LNCAP (cell line): ENCODE results near the gene PPARGC1A.

Source experiments
- TF ChIP-seq, protein P1 (sequence below): fragments of 450-650 bp; IDR thresholded peaks from 2 replicates; pipeline ENCODE4 v1.5.1; 2017; ENCODE audit warnings: mild to moderate bottlenecking

Gene PPARGC1A, protein sequence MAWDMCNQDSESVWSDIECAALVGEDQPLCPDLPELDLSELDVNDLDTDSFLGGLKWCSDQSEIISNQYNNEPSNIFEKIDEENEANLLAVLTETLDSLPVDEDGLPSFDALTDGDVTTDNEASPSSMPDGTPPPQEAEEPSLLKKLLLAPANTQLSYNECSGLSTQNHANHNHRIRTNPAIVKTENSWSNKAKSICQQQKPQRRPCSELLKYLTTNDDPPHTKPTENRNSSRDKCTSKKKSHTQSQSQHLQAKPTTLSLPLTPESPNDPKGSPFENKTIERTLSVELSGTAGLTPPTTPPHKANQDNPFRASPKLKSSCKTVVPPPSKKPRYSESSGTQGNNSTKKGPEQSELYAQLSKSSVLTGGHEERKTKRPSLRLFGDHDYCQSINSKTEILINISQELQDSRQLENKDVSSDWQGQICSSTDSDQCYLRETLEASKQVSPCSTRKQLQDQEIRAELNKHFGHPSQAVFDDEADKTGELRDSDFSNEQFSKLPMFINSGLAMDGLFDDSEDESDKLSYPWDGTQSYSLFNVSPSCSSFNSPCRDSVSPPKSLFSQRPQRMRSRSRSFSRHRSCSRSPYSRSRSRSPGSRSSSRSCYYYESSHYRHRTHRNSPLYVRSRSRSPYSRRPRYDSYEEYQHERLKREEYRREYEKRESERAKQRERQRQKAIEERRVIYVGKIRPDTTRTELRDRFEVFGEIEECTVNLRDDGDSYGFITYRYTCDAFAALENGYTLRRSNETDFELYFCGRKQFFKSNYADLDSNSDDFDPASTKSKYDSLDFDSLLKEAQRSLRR

DNA sequence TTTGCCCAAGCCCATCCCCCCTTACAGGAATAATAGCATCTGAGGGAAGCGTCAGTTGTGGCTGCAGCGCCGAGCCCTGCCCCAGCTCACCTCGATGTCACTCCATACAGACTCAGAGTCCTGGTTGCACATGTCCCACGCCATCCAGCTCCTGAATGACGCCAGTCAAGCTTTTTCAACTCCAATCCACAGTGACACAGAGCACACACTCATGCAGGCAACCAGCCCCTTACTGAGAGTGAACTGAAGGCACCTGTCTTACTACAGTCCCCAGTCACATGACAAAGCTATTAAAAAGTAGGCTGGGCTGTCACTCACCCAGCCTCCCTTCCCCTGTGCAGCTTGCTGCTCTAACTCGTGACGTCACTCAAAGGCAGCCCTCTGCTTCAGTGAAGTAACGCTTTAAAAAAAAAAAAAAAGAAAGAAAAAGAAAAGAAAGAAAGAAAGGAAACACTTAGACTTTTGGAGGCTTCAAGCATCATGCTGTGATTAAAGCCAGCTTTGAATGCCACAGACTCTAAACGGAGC lies at the start of gene PPARGC1A:
PPARGC1A (minus strand) TSS at position 234 of the 528 bp plus-strand sequence; CDS start at position 144, 90 bp downstream.
- TF ChIP-seq, protein P1, sequence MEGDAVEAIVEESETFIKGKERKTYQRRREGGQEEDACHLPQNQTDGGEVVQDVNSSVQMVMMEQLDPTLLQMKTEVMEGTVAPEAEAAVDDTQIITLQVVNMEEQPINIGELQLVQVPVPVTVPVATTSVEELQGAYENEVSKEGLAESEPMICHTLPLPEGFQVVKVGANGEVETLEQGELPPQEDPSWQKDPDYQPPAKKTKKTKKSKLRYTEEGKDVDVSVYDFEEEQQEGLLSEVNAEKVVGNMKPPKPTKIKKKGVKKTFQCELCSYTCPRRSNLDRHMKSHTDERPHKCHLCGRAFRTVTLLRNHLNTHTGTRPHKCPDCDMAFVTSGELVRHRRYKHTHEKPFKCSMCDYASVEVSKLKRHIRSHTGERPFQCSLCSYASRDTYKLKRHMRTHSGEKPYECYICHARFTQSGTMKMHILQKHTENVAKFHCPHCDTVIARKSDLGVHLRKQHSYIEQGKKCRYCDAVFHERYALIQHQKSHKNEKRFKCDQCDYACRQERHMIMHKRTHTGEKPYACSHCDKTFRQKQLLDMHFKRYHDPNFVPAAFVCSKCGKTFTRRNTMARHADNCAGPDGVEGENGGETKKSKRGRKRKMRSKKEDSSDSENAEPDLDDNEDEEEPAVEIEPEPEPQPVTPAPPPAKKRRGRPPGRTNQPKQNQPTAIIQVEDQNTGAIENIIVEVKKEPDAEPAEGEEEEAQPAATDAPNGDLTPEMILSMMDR, result no peak

DNA sequence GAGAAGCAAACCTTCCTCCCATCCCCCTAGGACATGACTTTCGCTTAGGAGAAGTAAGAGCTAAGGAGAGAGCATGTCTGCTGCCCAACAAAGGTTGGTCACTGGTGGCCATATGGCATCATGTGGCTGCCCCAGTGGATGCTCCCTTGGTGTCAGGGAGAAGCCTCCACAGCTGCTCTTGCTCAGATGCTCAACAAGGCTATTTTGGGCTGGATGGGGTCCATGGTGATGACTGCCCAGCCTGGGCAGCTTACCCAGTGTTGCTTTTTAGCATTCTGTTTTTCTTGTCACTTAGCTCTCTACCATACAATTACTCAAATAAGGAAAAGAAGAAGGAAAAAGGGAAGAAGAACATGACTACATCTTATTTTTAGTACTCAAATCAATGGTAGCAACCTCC lies 48.9 kb upstream of the PPARGC1A start:
- TF ChIP-seq, protein P1, result no peak

DNA sequence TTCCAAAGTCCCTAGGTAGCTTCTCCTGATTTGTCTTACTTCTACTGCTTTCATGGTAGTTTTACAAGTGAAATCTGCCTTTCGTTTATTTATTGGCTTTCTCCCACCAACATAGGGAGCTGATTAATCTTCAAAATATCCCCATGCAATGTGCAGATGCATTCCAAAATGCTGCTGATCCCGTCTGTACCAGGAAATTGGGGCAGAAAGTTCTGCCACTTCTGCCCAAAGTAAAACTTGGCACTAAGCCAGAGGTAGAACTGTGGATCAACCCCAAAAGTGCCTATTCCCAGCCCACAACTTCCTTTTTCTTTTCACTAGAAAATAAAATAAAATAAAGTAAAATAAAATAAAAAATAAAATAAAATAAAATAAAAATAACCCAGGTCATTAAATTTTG lies 47.3 kb upstream of the PPARGC1A start:
- TF ChIP-seq, protein P1, result no peak

DNA sequence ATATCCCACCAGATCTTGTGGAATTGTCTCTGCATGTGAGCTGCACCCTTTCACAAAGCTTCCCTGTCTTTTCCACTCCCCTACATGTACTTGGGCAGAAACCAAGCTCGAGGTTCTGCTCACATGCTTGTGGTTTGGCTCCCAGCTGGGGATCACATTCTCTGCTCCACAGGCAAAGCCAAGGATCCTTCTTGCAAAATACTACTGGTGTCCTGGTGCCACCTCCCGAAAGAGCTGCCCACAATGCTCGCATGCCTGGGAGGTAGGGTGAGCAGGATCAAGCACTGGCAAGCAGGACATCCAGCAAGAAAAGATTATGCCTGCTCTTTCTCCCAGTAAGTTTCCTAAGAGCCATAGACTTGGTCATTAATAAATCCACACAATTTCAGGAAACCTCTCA lies 45.1 kb upstream of the PPARGC1A start:
- TF ChIP-seq, protein P1, result no peak

DNA sequence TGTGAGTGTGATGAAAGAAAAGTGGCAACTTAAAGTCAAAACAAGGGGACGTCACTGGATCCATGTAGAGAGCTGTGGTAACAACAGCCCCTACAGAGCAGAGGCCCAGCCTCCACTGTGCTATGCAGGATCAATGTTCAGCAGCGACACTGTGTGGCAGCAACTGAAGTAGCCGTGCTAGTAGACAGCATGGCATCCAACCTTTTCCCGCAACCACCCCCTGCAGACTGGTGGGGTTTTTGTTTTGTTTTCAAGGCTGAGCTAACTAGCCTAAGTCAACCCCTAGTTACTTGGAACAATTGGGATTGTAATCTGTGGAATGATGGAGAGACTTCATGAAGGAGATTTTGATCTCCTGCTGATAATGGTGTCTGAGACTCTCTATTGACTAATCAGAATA lies 44.4 kb upstream of the PPARGC1A start:
- TF ChIP-seq, protein P1, result no peak

DNA sequence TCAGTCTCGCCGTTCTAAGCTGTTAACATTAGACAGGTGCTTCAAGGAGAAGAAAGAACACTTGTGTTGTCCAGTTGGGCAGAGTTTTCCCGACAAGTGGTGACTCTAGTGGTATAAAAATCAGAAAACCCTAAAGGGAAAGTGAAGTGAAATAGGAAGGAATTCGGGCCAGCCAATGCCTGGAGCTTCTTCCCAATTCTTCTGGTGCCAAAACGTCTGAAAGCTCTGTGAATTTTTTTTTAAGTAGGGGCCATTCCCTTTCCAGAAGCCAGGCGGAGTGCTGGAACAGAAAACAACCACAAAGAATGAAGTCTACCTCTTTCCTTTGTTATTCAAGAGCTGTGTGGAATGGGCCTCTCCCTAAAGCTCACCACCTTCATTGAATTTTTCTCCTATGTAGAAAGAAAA lies 43.1 kb upstream of the PPARGC1A start:
- TF ChIP-seq, protein P1, result no peak

DNA sequence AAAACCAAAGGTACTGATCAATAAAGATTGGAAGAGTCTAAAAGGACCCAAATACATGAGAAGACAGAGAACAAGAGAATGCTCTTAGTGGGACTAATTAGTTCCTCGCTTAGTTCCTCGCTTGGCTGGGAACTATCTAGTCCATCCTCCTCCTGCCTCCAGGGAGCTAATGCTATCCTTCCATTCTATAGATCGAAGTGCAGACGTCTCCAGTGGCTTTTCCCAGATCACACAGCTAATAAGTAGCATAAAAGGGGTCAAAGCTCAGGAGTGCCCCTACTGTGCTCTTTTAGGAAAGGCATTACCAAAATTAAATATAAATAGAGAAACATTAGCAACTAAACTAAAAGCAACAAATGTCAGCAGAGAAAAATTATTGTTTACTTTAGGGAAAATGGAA lies 42.3 kb upstream of the PPARGC1A start:
- TF ChIP-seq, protein P1, result no peak
